Measurements from ENCODE around the gene C11orf68. TPM values are rescaled to one million over a fixed set of nuclear protein-coding genes. Genes with fewer than 3 reads are reported as not detected.

C11orf68 gene
- total and polyA plus RNA-seq, 9 of the 15 experiments (the other 6 are each of a cell fraction or from before 2014, with no cell fraction given): 3.6 to 35.9 (median 12.8) TPM

DNA sequence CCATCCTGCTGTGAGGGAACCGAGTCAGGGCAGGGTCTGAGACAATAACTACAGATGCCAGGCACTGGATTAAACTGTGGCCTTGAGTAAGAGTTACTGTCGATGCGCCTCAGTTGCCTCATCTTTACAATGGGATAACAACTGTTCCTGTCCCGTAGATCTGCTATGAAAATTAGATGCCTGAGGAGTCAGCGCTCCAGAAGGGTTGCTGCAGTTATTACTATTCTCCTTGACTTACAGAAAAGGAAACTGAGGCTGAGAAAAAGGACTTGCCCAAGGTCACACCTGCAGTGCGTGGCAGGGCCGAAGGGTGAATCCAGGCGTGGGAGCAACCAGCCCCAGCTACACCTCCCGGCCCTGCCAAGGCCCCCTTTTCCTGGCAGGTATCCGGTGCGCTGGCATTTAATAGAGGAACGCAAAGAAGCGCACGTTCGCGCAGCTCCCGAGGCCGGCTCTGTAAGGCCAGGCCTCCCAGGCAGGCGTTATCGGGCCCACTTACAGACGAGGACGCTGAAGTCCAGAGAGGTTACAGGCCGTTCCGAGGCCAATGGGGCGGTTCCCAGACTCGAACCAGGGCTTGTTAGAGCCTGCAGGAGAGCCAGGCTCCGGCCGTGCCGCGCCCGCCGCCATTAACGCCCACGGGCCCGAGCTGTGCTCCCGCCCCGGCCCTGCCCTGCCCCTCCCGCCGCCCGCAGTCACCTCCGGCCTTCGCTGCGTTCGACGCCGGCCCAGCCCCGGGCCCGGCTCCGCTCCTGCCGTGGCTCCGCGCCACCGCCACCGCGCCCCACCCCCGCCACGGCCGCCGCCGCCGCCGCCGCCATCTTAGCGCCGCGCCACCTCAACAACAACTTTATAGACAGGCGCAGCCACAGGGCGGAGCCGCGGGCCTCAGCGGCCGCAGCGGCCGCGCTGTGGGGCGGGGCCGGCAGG is at the start of gene C11orf68 (continued):
- TF ChIP-seq MED1 (CRISPR knock-in tag; IDR thresholded peaks at IDR 0.05; ENCODE audit: borderline replicate concordance) (no peak), ZBED1 (IDR thresholded peaks at IDR 0.05) (no peak), ZNF668 (CRISPR knock-in tag; IDR thresholded peaks at IDR 0.05) (no peak), ELF4 (CRISPR knock-in tag; IDR thresholded peaks at IDR 0.05) (no peak), NONO (IDR thresholded peaks at IDR 0.05; ENCODE audit: low read depth in 2 of 2, low read length in 1 of 2) (peak in 1 of 2 experiments; percentile 74; a peak in 2 of 4 replicates), EP400 (IDR thresholded peaks at IDR 0.05) (no peak), ZFP36 (IDR thresholded peaks at IDR 0.05; ENCODE audit: low read depth, low read length, partially characterized antibody) (no peak), SMARCA4 (IDR thresholded peaks at IDR 0.05) (no peak), JUN (IDR thresholded peaks at IDR 0.05; ENCODE audit: borderline replicate concordance, low read depth, low read length) (no peak), JUN (CRISPR knock-in tag; IDR thresholded peaks at IDR 0.05; ENCODE audit: borderline replicate concordance) (no peak), GTF2F1 (IDR thresholded peaks at IDR 0.05; ENCODE audit: low read depth, low read length) (no peak), HDAC3 (IDR thresholded peaks at IDR 0.05; ENCODE audit: borderline replicate concordance, partially characterized antibody) (no peak), ZNF232 (CRISPR knock-in tag; IDR thresholded peaks at IDR 0.05) (no peak), PHB (CRISPR knock-in tag; IDR thresholded peaks at IDR 0.05) (no peak), ZNF124 (CRISPR knock-in tag; IDR thresholded peaks at IDR 0.05) (no peak), ZC3H8 (IDR thresholded peaks at IDR 0.05) (no peak), SIN3A (IDR thresholded peaks at IDR 0.05; ENCODE audit: borderline replicate concordance in 2 of 2, control insufficient read depth in 1 of 2, low read depth in 2 of 2, low read length in 2 of 2) (0 out of 4 replicates have a peak, but pooled peaks of 1 of the 2 experiments have one; percentile 51), BCOR (IDR thresholded peaks at IDR 0.05) (peak; percentile 95), SP1 (CRISPR knock-in tag; IDR thresholded peaks at IDR 0.05) (no peak)
- TF ChIP-seq, protein P1, sequence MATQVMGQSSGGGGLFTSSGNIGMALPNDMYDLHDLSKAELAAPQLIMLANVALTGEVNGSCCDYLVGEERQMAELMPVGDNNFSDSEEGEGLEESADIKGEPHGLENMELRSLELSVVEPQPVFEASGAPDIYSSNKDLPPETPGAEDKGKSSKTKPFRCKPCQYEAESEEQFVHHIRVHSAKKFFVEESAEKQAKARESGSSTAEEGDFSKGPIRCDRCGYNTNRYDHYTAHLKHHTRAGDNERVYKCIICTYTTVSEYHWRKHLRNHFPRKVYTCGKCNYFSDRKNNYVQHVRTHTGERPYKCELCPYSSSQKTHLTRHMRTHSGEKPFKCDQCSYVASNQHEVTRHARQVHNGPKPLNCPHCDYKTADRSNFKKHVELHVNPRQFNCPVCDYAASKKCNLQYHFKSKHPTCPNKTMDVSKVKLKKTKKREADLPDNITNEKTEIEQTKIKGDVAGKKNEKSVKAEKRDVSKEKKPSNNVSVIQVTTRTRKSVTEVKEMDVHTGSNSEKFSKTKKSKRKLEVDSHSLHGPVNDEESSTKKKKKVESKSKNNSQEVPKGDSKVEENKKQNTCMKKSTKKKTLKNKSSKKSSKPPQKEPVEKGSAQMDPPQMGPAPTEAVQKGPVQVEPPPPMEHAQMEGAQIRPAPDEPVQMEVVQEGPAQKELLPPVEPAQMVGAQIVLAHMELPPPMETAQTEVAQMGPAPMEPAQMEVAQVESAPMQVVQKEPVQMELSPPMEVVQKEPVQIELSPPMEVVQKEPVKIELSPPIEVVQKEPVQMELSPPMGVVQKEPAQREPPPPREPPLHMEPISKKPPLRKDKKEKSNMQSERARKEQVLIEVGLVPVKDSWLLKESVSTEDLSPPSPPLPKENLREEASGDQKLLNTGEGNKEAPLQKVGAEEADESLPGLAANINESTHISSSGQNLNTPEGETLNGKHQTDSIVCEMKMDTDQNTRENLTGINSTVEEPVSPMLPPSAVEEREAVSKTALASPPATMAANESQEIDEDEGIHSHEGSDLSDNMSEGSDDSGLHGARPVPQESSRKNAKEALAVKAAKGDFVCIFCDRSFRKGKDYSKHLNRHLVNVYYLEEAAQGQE (IDR thresholded peaks at IDR 0.05; ENCODE audit: borderline replicate concordance): no peak
- TF ChIP-seq, protein P1 (CRISPR knock-in tag; IDR thresholded peaks at IDR 0.05; ENCODE audit: low read depth): no peak
